HG02610 (cell line): ENCODE data around the gene MGAT3.
"Not testable (repeated sequence)": the region's sequence is repeated elsewhere in the genome, so short reads cannot be mapped to it uniquely, and the experiment has no call there.

Source experiments
- ATAC-seq: cut with Tn5 transposase; IDR thresholded peaks from one replicate; pipeline ENCODE4 v1.9.1; 2021; ENCODE audit warnings: mild to moderate bottlenecking, moderate library complexity; ENCODE audit not compliant: unreplicated experiment

Gene MGAT3

DNA sequence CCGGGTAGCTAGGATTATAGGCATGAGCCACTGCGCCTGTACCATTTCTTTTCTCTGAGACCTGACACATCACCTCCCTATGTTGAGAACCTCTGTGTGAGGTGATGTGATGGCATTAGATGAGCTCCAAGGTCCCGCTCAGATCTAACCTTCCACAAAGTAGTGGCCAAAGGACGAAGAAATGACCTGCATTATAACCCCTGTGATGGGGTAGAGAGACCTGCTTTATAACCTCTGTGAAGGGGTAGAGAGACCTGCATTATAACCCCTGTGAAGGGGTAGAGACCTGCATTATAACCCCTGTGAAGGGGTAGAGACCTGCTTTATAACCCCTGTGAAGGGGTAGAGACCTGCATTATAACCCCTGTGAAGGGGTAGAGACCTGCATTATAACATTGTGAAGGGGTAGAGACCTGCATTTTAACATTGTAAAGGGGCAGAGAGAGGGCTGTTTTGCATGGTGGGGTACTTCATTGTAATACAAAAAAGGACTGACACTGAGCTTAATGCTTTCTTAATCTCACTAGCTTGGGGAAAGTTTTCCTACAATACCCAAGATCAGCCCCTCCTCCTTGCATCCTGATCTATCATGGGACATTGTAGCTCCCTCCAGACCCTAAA lies 53.8 kb downstream of the MGAT3 start:
- no peak for ATAC-seq

DNA sequence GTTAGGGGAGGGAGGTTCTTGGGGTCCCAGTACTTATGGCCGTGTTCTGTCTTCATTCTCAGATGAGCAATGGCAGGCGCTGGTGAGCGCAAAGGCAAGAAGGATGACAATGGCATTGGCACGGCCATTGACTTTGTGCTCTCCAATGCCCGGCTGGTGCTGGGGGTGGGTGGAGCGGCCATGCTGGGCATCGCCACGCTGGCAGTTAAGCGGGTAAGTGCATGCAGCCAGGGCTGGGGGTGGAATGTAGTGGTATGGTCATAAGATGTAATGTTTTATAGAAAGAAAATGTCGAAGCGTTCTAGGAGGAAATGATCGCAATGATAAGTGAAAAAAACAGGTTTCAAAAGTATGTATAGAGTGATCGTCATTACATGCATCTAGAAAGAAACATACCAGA lies 54.4 kb downstream of the MGAT3 start:
- ATAC-seq: no peak

GRCh38 chr22:39512026-39512425 lies 55.2 kb downstream of the MGAT3 start:
- no peak for ATAC-seq

- no peak for ATAC-seq
Observed at GRCh38 chr22:39513791-39514190, 57.0 kb downstream of the MGAT3 start.

GRCh38 chr22:39514373-39514973 lies 57.7 kb downstream of the MGAT3 start:
- no peak for ATAC-seq

DNA sequence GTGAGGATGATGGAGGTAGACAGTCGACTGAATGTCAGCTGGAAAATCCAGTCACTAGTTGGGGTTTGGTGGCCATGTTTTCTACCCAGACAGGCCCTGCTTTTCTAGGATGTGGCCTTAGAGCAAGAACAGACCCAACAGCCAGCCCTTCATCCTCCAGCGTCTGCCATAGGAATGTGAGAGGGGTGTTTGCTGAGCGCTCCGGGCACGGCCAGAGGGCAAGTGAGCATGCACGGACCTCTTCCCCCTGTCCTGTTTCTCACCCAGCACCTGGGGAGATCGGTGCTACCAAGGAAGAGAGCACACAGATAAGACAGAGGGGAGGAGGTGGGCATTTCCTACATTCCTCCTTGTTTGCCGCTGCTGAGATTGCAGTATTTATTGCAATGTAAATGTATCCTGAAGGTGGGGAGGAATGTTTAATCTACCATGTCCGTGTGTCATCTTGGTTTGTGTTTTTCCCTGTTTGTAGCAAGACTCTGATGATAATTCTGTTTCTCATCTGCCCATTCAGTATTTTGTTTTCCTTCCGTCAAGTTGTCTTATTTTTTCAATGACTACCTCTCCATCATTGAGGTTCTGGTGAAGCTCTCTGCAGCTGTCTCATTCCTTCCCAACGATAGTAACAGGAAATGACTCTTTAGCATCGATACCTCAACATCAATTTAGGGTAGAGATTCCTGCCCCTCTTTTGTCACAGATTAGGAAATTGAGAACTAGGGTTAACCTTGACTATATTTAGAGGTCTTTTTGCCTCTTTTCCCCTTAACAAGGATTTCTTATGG lies 58.6 kb downstream of the MGAT3 start:
- ATAC-seq: no peak

DNA sequence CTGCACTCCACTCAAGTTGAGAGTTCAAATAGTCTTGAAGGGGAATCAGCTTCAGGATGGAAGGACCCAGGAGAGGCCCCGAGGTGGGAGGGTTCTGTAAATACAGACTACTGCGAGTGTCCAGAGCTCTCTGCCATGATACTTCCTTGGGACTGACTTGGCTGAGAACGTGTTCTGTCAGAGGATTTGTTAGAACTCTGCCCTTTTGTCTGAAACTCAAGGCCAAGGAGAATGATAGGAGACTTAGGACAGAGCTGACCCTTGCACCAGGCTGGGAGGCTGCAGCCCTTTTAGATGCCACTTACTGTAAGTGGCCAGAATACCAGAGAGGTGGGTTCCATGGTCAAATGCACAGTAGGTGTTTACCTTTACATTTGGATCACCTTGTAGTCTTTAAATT lies 60.7 kb downstream of the MGAT3 start:
- no peak for ATAC-seq

DNA sequence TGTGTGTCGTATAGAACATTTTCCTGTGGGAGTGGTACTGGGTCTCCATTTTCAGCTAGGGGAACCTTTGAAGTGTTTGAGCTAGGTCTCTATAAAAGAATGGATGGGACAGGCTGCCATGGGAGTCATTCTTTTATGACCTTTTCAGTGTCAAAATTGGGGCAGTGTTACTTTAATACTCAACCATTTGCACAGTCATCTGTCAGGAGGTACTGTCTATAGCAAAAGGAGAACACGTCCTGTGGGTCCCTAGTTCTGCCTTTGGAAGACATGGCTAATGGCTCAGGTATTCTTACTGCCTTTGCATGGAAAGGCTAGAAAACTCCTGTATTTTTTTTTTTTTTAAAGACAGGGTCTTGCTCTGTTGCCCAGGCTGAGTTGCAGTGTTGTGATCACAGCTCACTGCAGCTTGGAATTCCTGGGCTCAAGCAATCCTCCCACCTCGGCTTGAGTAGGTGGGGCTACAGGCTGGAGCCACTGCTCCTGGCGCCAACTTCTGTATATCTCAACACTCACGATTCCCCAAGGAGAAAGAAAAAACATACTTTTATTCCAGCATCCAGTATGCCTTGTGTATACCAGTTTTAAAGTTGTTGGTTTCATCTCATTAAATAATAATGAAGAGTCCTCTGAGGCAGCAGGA lies 61.5 kb downstream of the MGAT3 start:
- ATAC-seq: no peak

DNA sequence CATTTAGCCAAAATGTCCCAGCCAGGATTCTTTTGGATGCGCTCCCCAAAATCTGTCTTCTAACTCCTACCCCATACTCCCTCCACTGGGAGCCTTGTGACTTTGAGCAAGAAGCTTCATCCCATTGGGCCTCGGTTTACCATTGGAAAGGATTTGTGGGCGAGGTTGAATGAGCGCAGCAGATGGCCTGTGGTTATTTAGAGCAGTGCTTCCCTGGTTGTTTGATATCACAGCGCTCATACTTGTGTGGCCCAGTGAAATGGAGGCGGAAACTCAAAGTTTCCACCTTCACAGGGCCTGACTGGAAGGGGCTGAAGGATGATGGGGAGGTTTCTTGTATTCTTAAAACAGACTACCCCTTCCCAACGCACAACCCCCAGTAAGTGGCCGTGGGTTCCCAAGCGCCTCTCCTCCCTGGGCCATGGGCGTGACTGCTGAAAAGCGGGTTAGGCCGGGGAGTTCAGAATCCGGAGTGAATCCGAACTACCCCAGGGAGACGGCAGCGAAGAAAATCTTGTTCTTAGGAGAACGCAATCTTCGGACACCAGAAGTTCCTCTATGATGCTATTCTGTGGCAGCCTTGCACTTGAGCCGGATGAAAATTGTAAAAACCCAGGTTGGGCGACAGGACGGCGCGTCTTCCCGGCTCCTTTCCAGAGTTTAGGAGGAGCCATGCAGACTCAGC lies 62.3 kb downstream of the MGAT3 start:
- no peak for ATAC-seq

GRCh38 chr22:39519681-39520225 lies 62.9 kb downstream of the MGAT3 start:
- ATAC-seq: peak; percentile 72

- ATAC-seq: peak; percentile 34
Observed at GRCh38 chr22:39520226-39521105, 63.7 kb downstream of the MGAT3 start, which contains the start of gene ATF4. ATF4 (plus strand) TSS chr22:39520562; CDS start chr22:39521446, 884 bp downstream.

- peak; percentile 33 for ATAC-seq
Observed at GRCh38 chr22:39521106-39521885, 64.5 kb downstream of the MGAT3 start.

GRCh38 chr22:39522091-39522490 lies 65.3 kb downstream of the MGAT3 start:
- ATAC-seq: not testable (repeated sequence)

GRCh38 chr22:39522567-39523300 lies 65.9 kb downstream of the MGAT3 start:
- ATAC-seq: no peak

DNA sequence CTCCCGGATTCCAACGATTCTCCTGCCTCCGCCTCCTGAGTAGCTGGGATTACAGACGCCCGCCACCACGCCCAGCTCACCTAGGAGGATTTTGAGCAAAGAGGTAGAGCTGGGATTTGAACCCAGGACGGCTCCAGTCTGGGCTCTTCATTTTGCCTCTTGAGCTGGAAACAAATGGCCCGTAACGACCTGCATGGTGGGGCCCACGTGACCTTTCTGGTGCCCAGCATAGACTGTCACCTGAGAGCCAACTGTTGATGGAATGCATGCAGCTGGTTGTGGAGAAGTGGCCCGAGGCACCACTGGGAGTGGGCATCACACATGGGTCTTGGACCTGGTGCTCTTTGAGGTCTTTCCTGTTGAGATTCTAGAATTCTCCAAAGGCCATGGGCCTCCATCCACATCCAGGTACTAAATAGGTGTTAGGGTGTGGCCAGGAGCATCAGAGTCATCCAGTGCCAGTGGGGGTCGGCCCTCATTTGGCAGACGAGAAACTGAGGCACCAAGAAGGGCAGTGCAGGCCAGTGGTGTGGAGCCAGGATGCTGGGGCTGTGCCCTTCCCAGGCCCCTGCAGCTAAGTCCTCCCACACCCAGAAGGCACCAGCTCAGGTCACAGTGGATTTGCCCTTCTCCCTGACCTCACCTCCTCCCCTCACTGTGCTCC lies 67.4 kb downstream of the MGAT3 start:
- no peak for ATAC-seq

DNA sequence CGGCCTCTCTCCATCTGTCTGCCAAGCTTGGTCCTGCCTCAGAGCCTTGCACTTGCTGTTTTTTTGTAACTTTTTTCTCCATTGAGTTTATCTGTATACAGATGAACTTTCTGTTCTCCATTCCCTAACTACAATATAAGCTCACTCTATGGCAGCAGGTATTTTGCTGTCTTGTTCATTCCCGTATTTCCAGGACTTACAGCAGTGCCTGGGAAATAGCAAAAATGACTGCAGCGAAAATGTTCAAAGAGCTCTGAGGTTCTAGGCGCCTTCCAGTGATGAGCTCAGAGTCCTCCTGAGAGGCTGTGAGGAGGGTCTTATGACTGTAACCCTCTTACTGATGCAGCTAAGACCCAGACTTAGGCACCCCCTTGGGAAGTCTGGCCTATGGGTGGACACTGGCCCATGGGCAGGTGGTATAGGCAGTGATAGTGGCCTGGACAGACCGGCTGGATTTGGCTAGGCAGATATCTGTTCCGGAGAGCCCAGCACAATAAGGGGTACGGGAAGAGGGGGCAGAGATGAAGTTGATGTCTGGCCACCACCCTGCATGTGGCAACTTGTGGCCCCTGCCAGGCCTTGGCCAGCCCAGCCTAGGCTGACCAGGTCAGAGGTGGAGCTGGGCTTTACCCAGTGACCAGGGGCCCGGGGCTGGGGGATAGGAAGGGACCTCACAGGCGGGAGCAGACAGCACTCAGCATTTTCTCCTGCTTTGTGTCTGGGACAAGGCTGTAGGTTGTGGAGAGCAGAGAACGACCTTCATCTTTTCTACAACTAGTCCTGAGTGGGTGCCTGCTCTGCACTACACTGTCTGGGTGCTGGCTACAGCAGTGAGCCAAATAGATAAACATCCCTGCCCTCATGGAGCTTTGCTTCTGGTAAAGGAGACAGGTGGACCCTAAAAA lies 68.2 kb downstream of the MGAT3 start:
- ATAC-seq: no peak

GRCh38 chr22:39525658-39525975 lies 68.8 kb downstream of the MGAT3 start:
- ATAC-seq: no peak
